ENCODE results near the gene NDUFB8.

NDUFB8 gene

GRCh38 chr10:100507357-100507732, 22.3 kb downstream of the NDUFB8 start:
- DNase-seq (ENCODE audit: low read depth, low spot score): no peak

DNA sequence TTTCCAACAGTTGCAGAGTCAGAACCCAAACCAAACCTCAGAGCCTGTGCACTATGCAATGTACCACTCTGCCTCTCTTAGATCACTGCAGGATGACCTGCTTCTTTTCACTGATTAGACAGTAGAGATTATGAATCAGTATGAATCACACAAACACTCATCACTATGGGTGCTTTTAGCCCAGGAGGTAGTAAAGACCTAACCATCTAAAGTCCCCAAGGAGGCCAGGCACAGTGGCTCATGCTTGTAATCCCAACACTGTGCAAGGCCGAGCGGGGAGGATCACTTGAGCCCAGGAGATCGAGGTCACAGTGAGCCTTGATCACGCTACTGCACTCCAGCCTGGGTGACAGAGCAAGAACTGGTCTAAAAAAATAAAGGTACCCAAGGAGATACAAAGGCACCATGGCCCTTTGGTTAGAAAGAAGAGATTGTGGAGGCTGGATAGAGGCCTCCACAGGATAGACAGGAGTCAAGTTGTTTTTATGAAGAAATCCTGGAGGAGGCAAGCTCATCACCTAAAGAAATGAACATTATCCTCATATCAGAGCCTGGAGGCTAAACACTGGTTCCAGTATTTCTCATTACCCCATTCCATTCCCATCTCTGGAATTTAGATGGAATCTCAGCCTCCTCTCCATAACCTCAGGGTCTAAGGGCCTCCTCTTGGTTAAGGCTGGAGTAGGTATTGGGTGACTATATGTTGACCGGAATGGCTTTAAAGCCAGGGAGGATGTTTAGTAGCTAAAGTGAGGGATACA, 22.9 kb downstream of the NDUFB8 start:
- no peak for DNase-seq (ENCODE audit: low read depth, low spot score)

DNA sequence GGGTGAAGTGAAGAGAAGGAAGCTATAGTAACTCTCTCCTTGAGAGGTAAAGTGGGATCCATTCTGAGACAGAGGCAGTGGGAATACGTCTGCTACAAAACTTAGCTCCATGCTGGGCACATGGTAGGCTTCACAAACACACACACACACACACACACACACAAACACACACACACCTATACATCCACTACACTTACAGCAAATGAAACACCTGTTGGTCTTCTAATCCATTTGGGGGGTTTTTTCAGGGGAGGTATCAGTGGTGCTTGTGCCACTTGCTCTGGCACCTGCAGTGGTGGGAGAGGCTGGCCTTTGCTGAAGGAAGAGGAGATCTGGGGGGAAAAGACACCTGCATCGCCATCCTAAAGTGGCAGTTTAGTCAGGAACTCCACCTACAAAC, 24.5 kb downstream of the NDUFB8 start:
- no peak for DNase-seq (ENCODE audit: low read depth, low spot score)

- no peak for DNase-seq (ENCODE audit: low read depth, low spot score)
Measured at GRCh38 chr10:100504096-100504495, 25.6 kb downstream of the NDUFB8 start.

- DNase-seq (ENCODE audit: low read depth, low spot score): no peak
Measured at GRCh38 chr10:100502926-100503494, 26.7 kb downstream of the NDUFB8 start.

DNA sequence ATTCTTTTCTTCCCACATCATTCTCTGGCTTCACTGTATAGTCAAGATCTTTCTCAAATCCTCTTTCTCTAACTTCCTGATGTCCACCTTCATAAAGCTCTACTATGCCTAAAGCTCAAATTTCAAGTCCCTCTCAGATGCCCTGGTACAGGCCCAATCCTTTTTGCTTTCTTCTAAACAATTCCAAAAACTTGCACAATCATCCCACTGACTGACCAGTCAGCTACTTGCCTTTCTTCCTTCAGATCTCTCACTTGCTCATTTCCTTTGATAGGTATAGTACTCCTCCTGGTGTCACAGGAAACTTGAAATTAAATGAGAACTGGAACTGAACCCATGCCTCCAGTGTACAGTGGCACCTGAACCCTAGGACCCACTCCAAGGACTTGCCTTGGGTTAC, 28.2 kb downstream of the NDUFB8 start:
- DNase-seq (ENCODE audit: low read depth, low spot score): no peak

DNA sequence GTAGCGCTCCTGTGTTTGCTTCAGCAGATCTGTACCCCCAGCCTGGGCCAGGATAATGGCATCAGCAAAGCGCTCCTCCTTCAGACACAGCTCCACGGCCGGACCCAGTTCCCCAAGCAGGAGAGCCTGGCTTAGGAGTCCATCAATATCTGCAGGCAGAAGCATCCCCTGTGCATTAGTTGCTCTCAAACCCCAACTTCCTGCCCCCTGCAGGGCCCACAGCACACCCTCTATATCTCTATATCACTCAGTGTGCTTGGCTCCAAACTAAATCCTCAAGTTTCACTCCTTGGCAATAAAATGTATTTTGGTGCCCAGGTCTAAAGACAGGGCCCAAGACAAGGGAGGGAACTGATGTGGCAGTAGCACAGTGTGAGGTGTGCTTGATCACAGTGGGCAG, 31.6 kb downstream of the NDUFB8 start:
- DNase-seq (ENCODE audit: low read depth, low spot score): no peak

DNA sequence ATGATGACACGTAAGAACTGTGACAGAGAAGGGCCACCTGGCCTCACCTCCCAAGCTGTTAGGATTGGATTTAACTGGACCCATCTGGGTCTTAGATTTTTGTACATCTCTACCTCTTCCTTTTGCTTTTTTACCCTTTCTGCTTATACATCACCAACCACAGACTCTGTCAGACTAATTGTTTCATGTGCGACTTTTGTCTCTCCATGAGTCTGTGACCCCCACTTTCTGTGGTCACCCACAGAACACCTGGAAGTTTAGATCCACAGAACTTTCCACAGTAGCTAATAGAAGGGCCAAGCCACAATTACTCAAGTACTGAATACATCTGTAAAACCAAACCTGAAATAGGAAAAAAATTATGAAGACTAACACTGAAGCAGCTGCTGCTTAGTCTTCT, 33.1 kb downstream of the NDUFB8 start:
- no peak for DNase-seq (ENCODE audit: low read depth, low spot score)

DNA sequence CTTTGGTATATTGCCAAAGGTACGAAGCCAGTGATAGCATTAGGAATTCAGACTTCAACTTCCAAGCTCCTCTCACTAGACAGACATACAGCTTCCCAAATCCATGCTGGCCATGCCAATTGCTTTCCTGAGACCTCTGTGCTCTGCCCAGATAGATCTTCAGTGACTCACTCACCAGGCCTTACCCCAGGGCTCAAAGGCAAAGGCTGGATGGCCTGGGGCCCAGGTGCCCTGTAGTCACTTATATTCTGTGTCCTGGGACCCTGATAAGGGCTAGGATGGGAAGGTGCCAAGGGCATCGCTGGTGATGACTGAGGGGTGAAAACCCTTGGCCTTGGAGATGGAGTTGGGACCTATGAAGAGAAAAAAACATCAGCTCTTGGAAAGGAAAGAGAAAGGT, 39.1 kb downstream of the NDUFB8 start:
- DNase-seq (ENCODE audit: low read depth, low spot score): no peak

DNA sequence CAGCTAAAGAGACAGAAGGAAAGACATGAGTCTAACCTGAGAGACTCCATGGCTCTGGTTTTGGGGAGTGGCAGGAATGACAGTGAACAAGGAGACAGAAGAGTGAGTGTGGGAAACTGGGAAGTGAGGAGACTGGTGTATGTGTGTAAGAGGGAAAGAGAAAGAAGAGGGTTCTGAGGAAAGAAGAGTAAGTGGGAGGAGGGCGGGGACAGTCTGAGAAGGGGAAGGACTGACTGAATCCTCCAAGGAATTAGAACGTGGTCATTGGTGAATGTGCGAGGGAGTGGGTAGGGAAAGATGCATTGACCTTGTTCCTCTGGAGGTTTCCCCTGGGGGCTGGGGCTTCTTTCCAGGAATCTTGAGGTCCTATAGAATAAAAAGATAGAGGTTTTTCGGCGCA, 40.3 kb downstream of the NDUFB8 start:
- no peak for DNase-seq (ENCODE audit: low read depth, low spot score)

DNA sequence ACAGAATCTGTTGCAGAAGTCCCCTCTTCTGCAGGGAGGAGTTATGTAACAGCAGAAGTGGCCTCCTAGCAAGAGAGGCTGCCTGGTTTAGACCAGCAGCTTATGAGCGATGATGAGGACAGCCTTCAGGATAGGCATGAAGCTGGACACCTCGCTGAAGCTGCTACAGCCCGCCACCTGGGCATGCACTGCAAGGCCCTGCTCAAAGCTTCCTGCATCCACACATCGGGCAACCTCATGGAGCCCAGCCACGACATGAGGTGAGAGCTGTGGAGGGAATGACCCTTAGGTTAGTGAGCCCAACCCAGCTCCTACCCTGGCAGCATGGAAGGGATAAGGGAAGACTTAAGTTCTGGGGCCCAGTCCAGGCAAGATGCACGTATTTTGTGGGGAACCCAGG, 42.1 kb downstream of the NDUFB8 start:
- DNase-seq (ENCODE audit: low read depth, low spot score): no peak

DNA sequence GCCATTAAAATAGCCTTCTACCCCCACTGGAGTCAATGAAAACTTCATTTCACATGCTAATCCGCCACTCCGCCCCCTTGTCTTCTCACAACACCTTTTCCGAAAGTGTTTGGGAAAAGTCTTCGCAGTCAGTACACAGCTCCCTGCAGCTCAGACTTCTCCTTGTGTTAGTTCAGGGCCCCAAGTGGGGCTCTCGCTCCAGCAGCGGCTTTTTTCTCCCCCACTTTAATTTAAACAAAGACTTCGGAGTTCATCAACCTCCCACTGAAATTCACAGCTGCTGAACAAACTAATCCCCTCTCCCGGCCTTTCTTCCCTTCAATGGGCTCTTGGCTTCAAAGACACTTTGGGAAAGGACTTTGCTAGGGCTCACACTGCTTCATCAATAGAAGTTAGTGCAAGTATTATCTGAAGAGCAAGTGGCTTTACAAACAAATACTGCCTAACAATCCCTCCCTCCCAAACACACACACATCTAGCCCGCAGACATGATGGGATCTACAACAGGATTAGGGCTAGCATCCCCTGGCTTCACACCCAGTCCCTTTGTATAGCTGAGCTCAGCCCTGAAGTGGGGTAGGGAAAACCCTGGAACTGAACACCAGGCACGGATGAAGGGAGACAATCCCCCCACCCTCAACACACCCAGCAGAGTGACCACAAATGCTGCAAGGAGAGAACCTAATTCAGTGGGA, 43.7 kb downstream of the NDUFB8 start:
- peak; percentile 67 for DNase-seq (ENCODE audit: low read depth, low spot score)

DNA sequence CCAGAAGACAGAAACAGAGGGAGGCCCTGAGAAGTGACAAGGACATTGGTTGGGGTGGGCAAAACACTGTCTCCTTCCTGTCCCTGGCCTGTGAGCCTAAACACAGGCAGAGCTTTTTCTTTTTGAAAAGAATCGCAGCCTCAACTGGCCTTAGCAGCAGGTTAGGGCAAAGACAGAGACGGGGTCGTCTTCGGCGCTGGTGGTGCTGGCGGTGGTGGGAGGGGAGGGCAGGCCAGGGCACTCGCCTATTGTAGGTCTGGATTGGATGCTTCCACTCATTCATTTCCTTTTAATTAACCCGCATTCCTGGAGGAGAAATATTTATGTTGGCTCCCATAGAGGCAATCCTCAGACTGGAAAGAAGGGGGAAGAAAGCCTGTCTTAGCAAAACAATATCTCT, 44.3 kb downstream of the NDUFB8 start:
- peak; percentile 59 for DNase-seq (ENCODE audit: low read depth, low spot score)

- DNase-seq (ENCODE audit: low read depth, low spot score): no peak
Measured at GRCh38 chr10:100483876-100484666, 45.6 kb downstream of the NDUFB8 start.

DNA sequence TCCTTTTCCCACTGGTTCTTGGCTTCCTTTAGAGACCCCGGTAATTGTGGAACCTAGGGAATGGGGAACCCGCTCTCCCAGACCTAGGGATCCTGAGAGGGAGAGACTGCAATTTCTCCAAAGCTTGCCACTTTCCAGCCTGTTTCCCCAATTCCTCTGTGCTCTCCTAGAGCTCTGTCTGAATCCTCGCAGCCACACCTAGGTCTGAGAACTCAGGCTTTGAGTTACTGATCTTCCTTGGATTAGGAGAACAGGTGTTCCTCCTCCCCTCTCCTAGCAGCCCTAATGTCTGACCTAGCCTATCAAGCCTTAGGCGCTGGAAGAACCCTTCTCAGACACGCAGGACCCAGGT, 46.9 kb downstream of the NDUFB8 start:
- DNase-seq (ENCODE audit: low read depth, low spot score): no peak

DNA sequence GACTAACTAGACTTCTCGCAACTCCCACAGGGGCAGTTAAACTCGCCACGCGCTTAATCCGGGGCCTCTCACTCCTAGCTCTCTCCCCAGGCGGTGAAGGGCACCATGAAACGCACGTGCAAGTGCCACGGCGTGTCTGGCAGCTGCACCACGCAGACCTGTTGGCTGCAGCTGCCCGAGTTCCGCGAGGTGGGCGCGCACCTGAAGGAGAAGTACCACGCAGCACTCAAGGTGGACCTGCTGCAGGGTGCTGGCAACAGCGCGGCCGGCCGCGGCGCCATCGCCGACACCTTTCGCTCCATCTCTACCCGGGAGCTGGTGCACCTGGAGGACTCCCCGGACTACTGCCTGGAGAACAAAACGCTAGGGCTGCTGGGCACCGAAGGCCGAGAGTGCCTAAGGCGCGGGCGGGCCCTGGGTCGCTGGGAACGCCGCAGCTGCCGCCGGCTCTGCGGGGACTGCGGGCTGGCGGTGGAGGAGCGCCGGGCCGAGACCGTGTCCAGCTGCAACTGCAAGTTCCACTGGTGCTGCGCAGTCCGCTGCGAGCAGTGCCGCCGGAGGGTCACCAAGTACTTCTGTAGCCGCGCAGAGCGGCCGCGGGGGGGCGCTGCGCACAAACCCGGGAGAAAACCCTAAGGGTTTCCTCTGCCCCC, 47.4 kb downstream of the NDUFB8 start:
- DNase-seq (ENCODE audit: low read depth, low spot score): peak; percentile 85

DNA sequence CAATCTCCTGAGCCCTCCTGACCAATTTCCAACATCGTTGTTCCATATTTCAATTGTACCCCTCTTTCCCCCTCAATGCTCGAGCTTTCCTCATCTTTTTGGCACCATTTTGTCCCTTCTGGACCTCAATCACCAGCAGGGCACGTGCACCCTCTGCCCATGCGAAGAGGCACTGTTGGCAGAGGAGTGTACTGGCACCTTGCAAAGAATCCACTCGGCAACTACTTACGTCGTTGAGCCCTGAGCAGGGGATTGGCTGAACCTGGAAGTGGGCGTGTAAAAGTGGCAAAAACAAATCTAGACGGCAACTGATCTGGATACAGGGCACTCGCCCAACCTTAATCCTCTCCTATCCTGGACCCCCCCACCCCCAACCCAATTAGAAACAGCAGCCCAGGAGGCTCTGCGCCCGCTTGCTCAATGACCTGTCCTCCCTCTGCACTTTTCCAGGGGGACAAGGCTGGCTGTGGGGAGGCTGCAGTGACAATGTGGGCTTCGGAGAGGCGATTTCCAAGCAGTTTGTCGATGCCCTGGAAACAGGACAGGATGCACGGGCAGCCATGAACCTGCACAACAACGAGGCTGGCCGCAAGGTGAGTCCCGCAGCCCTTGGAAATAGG, 48.1 kb downstream of the NDUFB8 start:
- peak; percentile 98 for DNase-seq (ENCODE audit: low read depth, low spot score)

DNA sequence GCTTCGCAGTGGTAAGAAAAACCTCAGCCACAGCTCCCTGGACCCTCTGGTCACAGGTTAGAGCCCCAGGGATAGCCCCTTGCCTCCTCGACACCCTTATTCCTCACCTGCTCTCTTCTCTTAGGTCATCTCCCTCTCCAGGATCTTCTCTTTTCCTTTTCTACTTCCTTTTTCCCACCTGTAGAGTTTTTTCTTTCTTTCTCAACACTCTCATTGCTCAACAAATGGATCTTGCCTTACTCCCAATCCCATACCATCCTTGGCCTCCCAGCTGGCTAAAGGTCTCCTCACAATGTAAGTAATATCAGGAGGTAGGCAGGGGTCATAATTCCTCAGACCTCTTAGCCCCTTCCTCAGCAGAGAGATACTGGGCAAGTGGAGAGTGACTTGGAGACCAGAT, 49.7 kb downstream of the NDUFB8 start:
- DNase-seq (ENCODE audit: low read depth, low spot score): no peak

DNA sequence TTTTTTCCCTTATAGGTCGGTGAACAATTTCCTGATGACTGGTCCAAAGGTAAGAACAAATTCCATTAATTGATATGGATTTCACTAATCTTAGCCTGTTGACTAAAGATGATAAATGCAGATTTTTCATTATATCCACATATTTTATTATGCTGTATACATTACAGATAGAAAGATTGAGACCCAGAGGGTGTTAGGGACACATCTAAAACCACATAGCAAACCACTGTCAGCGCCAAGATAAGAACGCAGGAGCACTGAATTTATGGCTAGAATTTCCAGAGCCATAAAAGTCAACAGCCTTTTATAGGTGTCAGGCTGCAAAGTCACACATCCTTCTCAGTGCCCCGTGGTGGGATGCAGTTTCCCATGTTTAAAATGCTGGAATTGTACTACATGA, 50.6 kb downstream of the NDUFB8 start:
- no peak for DNase-seq (ENCODE audit: low read depth, low spot score)

DNA sequence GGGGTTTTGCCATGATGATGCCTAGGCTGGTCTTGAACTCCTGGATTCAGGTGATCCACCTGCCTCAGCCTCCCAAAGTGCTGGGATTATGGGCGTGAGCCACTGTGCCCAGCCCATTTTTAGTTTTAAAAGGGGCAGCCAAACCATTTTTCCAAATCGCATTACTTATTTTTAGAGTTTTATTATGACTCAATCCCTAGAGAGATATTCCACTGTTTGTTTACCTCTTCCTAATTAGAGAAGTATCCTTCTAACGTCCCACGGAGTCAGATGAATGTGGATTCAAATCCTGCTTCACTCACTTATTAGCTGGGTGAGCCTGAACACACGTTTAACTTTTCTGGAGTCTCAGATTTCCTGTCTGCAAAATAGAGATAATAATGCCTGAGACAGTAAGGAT, 51.7 kb downstream of the NDUFB8 start:
- no peak for DNase-seq (ENCODE audit: low read depth, low spot score)

All from ELF-1 (cell line).